22Rv1 (cell line): ENCODE measurements around the gene PTS.

Experiments used
- ZFX ChIP-seq: fragments of 450-650 bp; IDR thresholded peaks from 2 replicates; pipeline ENCODE4 v1.6.1; 2017; ENCODE audit warnings: antibody characterized with exemption, borderline replicate concordance
- TF ChIP-seq, protein P1 (sequence below): fragments of 450-650 bp; IDR thresholded peaks from 2 replicates; pipeline ENCODE4 v1.5.1; 2017; ENCODE audit warnings: mild to moderate bottlenecking

GRCh38 chr11:112221274-112221835 is 4.9 kb upstream of the PTS start:
- TF ChIP-seq, protein P1, sequence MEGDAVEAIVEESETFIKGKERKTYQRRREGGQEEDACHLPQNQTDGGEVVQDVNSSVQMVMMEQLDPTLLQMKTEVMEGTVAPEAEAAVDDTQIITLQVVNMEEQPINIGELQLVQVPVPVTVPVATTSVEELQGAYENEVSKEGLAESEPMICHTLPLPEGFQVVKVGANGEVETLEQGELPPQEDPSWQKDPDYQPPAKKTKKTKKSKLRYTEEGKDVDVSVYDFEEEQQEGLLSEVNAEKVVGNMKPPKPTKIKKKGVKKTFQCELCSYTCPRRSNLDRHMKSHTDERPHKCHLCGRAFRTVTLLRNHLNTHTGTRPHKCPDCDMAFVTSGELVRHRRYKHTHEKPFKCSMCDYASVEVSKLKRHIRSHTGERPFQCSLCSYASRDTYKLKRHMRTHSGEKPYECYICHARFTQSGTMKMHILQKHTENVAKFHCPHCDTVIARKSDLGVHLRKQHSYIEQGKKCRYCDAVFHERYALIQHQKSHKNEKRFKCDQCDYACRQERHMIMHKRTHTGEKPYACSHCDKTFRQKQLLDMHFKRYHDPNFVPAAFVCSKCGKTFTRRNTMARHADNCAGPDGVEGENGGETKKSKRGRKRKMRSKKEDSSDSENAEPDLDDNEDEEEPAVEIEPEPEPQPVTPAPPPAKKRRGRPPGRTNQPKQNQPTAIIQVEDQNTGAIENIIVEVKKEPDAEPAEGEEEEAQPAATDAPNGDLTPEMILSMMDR, result no peak
- no peak for TF ChIP-seq ZFX
